Retina (tissue), 1 donor: ENCODE measurements around the gene PLEKHG2.
A peak's percentile ranks its signal among the peaks of the same experiment; 100 is the strongest.

Experiments used
- DNase-seq: peaks from one replicate; pipeline ENCODE4 v3.0.0-alpha.2; 2016

The PLEKHG2 gene

GRCh38 chr19:39423258-39424086, 11.0 kb downstream of the PLEKHG2 start:
- DNase-seq, result no peak

GRCh38 chr19:39424934-39425333, 12.5 kb downstream of the PLEKHG2 start:
- no peak for DNase-seq

GRCh38 chr19:39425744-39426143, 13.3 kb downstream of the PLEKHG2 start:
- no peak for DNase-seq

- DNase-seq, result peak; percentile 34
Measured at GRCh38 chr19:39426170-39426569, 13.7 kb downstream of the PLEKHG2 start.

GRCh38 chr19:39427707-39428106, 15.2 kb downstream of the PLEKHG2 start:
- no peak for DNase-seq

- peak; percentile 61 for DNase-seq
Measured at GRCh38 chr19:39428283-39429112, 16.0 kb downstream of the PLEKHG2 start.

- no peak for DNase-seq
Measured at GRCh38 chr19:39430675-39431593, 18.5 kb downstream of the PLEKHG2 start.

- no peak for DNase-seq
Measured at GRCh38 chr19:39432677-39433025, 20.2 kb downstream of the PLEKHG2 start.

GRCh38 chr19:39433480-39434079, 21.1 kb downstream of the PLEKHG2 start:
- no peak for DNase-seq

GRCh38 chr19:39434123-39435076, 21.9 kb downstream of the PLEKHG2 start:
- no peak for DNase-seq

GRCh38 chr19:39435499-39436349, 23.3 kb downstream of the PLEKHG2 start, which contains the start of gene RPS16:
RPS16 (minus strand) TSS chr19:39435949; CDS start chr19:39435895, 54 bp downstream.
- peak; percentile 97 for DNase-seq

GRCh38 chr19:39436350-39436716, 23.9 kb downstream of the PLEKHG2 start:
- DNase-seq, result no peak

GRCh38 chr19:39438270-39438934, 25.9 kb downstream of the PLEKHG2 start:
- no peak for DNase-seq

- DNase-seq, result no peak
Measured at GRCh38 chr19:39444598-39445195, 32.2 kb downstream of the PLEKHG2 start.

- peak; percentile 97 for DNase-seq
Measured at GRCh38 chr19:39445196-39446111, 33.0 kb downstream of the PLEKHG2 start, which contains the start of gene SUPT5H. SUPT5H (plus strand) TSS chr19:39445582; CDS start chr19:39445891, 309 bp downstream.

GRCh38 chr19:39446365-39447084, 34.1 kb downstream of the PLEKHG2 start:
- DNase-seq, result no peak

- no peak for DNase-seq
Measured at GRCh38 chr19:39448271-39448670, 35.8 kb downstream of the PLEKHG2 start.
